Testis (tissue), 2 donors: ENCODE results near the gene APRT.

Experiments used
- POLR2A ChIP-seq: fragments of 450-650 bp; IDR thresholded peaks from one replicate; pipeline ENCODE4 v1.6.1; 2017; ENCODE audit warnings: antibody characterized with exemption, mild to moderate bottlenecking, moderate library complexity
- TF ChIP-seq, protein P1 (sequence below), 3 experiments: fragments of 450-650 bp in 2 of 3; fragments of 200-600 bp in 1 of 3; sonication (generic) in 1 of 3; IDR thresholded peaks; one replicate each; pipeline ENCODE4 v1.5.1; 2016 to 2019; ENCODE audit warnings: antibody characterized with exemption in 3 of 3, mild to moderate bottlenecking in 2 of 3, moderate library complexity in 1 of 3

DNA sequence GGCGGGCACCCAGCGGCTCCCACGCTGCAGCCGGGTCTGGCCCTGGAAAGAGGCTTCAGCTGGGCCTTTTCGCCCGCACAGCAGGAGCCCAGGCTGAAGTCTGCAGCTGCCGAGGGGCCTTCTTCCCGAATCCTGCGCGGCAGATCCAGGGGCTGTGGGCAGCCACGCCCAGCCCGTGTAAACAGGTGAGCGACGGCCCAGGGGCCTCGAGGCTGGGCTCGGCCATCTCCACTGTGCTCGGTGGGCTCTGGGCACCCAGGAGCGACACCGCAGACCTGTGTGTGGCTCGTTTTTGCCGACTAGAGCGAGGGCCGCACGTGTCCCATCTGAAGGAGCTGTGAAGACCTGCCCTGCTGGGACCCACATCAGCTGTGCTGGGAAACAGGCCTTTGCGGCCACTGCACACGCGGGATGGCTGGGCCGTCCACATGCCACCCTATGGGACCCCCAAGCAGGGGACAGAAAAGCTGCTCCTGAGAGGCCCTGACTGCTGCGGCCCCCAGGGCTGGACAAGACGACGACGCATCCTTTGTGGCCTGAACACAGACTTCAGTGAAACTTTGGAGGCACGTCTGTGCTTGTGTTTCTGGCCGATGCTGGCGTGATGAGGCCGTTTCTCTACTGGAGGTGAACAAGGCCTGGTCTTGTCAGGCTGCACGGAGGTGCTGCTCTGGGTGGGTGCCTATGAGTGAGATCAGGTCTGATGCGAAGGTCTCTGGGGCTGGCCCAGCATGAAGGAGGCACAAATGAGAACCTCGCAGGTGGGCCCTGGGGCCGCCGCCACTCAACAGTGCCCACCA lies 5.2 kb upstream of the APRT start:
- TF ChIP-seq, protein P1, sequence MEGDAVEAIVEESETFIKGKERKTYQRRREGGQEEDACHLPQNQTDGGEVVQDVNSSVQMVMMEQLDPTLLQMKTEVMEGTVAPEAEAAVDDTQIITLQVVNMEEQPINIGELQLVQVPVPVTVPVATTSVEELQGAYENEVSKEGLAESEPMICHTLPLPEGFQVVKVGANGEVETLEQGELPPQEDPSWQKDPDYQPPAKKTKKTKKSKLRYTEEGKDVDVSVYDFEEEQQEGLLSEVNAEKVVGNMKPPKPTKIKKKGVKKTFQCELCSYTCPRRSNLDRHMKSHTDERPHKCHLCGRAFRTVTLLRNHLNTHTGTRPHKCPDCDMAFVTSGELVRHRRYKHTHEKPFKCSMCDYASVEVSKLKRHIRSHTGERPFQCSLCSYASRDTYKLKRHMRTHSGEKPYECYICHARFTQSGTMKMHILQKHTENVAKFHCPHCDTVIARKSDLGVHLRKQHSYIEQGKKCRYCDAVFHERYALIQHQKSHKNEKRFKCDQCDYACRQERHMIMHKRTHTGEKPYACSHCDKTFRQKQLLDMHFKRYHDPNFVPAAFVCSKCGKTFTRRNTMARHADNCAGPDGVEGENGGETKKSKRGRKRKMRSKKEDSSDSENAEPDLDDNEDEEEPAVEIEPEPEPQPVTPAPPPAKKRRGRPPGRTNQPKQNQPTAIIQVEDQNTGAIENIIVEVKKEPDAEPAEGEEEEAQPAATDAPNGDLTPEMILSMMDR (IDR thresholded peaks at IDR 0.05), result no peak
- no peak for TF ChIP-seq POLR2A
